22Rv1 (cell line): Measurements from ENCODE around the gene CADM3.

Source experiments
- H3K27ac ChIP-seq: fragments of 450-650 bp; 2 replicates; pipeline ENCODE4 v1.5.1; 2017
- CTCF ChIP-seq: fragments of 450-650 bp; IDR thresholded peaks from 2 replicates; pipeline ENCODE4 v1.5.1; 2017; ENCODE audit warnings: mild to moderate bottlenecking
- ZFX ChIP-seq: fragments of 450-650 bp; IDR thresholded peaks from 2 replicates; pipeline ENCODE4 v1.6.1; 2017; ENCODE audit warnings: antibody characterized with exemption, borderline replicate concordance

CADM3 gene

GRCh38 chr1:159207080-159207479 is 35.7 kb downstream of the CADM3 start:
- TF ChIP-seq ZFX (no peak), CTCF (no peak)

GRCh38 chr1:159207774-159208173 is 36.4 kb downstream of the CADM3 start:
- TF ChIP-seq ZFX (no peak), CTCF (no peak)

More at GRCh38 chr1:159207080-159207479, 35.7 kb downstream of the CADM3 start:
- H3K27ac ChIP-seq: no peak overlapping the region

GRCh38 chr1:159208175-159208825 is 36.9 kb downstream of the CADM3 start:
- H3K27ac ChIP-seq: no peak overlapping the region
- TF ChIP-seq CTCF (no peak), ZFX (no peak)

More at GRCh38 chr1:159207774-159208173, 36.4 kb downstream of the CADM3 start:
- no peak overlapping the region for H3K27ac ChIP-seq

- no peak overlapping the region for H3K27ac ChIP-seq
- TF ChIP-seq CTCF (no peak), ZFX (no peak)
Measured at GRCh38 chr1:159209061-159209460, 37.6 kb downstream of the CADM3 start.

GRCh38 chr1:159211331-159212136 is 40.1 kb downstream of the CADM3 start:
- H3K27ac ChIP-seq: no peak overlapping the region
- TF ChIP-seq ZFX (no peak), CTCF (peak; percentile 99)

GRCh38 chr1:159212596-159212995 is 41.2 kb downstream of the CADM3 start:
- TF ChIP-seq CTCF (no peak), ZFX (no peak)
- H3K27ac ChIP-seq: no peak overlapping the region

GRCh38 chr1:159214149-159214760 is 42.8 kb downstream of the CADM3 start:
- H3K27ac ChIP-seq: no peak overlapping the region

More at GRCh38 chr1:159214149-159214760, 42.8 kb downstream of the CADM3 start:
- TF ChIP-seq CTCF: peak; percentile 99
- TF ChIP-seq ZFX: no peak
